Raji (cell line): ENCODE results near the gene SP140L.

Source experiments
- POLR2A ChIP-seq: IDR thresholded peaks from 2 replicates; pipeline ENCODE4 v1.6.1; 2011; ENCODE audit warnings: low read depth, low read length, control low read depth; ENCODE audit not compliant: insufficient read depth

The SP140L gene

GRCh38 chr2:230326453-230327417, at the start of gene SP140L:
Gene SP140L, plus strand, starts transcription at chr2:230327193. Its CDS starts 77 bp downstream, at chr2:230327270.
- peak; percentile 42; the same call in 1 of the 2 replicates for TF ChIP-seq POLR2A

- TF ChIP-seq POLR2A = no peak
These were observed 44.1 kb upstream of the SP140L start for GRCh38 chr2:230282936-230283335.

GRCh38 chr2:230286048-230286447, 40.9 kb upstream of the SP140L start:
- TF ChIP-seq POLR2A = no peak

GRCh38 chr2:230295192-230295591, 31.8 kb upstream of the SP140L start:
- TF ChIP-seq POLR2A = no peak

- no peak for TF ChIP-seq POLR2A
These were observed 30.1 kb upstream of the SP140L start for GRCh38 chr2:230296917-230297316.

- no peak for TF ChIP-seq POLR2A
These were observed 27.4 kb upstream of the SP140L start for GRCh38 chr2:230299618-230300017.

GRCh38 chr2:230305416-230306275, 21.3 kb upstream of the SP140L start:
- no peak for TF ChIP-seq POLR2A

- TF ChIP-seq POLR2A = no peak
These were observed 20.5 kb upstream of the SP140L start for GRCh38 chr2:230306474-230306873.

GRCh38 chr2:230307485-230307884, 19.5 kb upstream of the SP140L start:
- no peak for TF ChIP-seq POLR2A

GRCh38 chr2:230308402-230309000, 18.5 kb upstream of the SP140L start:
- no peak for TF ChIP-seq POLR2A

GRCh38 chr2:230312638-230313037, 14.4 kb upstream of the SP140L start:
- no peak for TF ChIP-seq POLR2A

GRCh38 chr2:230317366-230317765, 9.6 kb upstream of the SP140L start:
- TF ChIP-seq POLR2A = no peak

GRCh38 chr2:230318190-230319121, 8.5 kb upstream of the SP140L start:
- no peak for TF ChIP-seq POLR2A

GRCh38 chr2:230319211-230319862, 7.7 kb upstream of the SP140L start:
- no peak for TF ChIP-seq POLR2A
